Vagina (tissue), 2 donors: ENCODE results near the gene VPS29. TPM values are rescaled to one million over a fixed set of nuclear protein-coding genes. Genes with fewer than 3 reads are reported as not detected.
"Not testable (repeated sequence)": the region's sequence is repeated elsewhere in the genome, so short reads cannot be mapped to it uniquely, and the experiment has no call there.

ENCODE experiments used
- DNase-seq, 2 donors: peaks; one replicate each; pipeline ENCODE4 v3.0.0-alpha.2; 2017; ENCODE audit errors: extremely low spot score in 2 of 2
- H3K27ac ChIP-seq: fragments of 200-600 bp; sonication (generic); one replicate; pipeline ENCODE4 v1.5.1; 2019
- H3K27me3 ChIP-seq: fragments of 200-600 bp; sonication (generic); one replicate; pipeline ENCODE4 v1.5.1; 2019
- H3K36me3 ChIP-seq, 2 donors: fragments of 200-600 bp; sonication (generic); one replicate each; pipeline ENCODE4 v1.5.1; 2017 to 2019
- H3K4me1 ChIP-seq: fragments of 200-600 bp; sonication (generic); one replicate; pipeline ENCODE4 v1.5.1; 2019
- H3K4me3 ChIP-seq, 2 donors: fragments of 200-600 bp; sonication (generic); 1 replicate in 1 of 2; 2 replicates in 1 of 2; pipeline ENCODE4 v1.5.1; 2016 to 2019
- H3K9me3 ChIP-seq: fragments of 200-600 bp; sonication (generic); one replicate; pipeline ENCODE4 v1.5.1; 2019
- POLR2A ChIP-seq, 2 donors: fragments of 450-650 bp; IDR thresholded peaks; one replicate each; pipeline ENCODE4 v1.6.1; 2017; ENCODE audit warnings: antibody characterized with exemption in 2 of 2, mild to moderate bottlenecking in 2 of 2, moderate library complexity in 2 of 2
- POLR2AphosphoS5 ChIP-seq, 2 donors: sonication (generic); formaldehyde crosslinking; IDR thresholded peaks; one replicate each; pipeline ENCODE4 v1.9.0; 2017; ENCODE audit warnings: antibody characterized with exemption in 2 of 2, mild to moderate bottlenecking in 2 of 2, low read depth in 1 of 2; ENCODE audit not compliant: insufficient read depth in 1 of 2
- intact Hi-C: fragments of 100-400 bp; cut with DNase I; formaldehyde crosslinking; loops from one replicate; pipeline ENCODE4 v1.15.1; 2023
- total RNA-seq: library from RNA; depleted of rRNA; stranded (reverse); fragments of >200 nt; gene quantifications from one replicate; pipeline ENCODE4 v1.2.3, GENCODE V29; 2016
- TF ChIP-seq, protein P1 (sequence below), 3 experiments: fragments of 450-650 bp in 2 of 3; fragments of 200-600 bp in 1 of 3; sonication (generic) in 1 of 3; IDR thresholded peaks; one replicate each; pipeline ENCODE4 v1.5.1; 2017 to 2019; ENCODE audit warnings: antibody characterized with exemption in 3 of 3, mild to moderate bottlenecking in 2 of 3, moderate library complexity in 2 of 3

The VPS29 gene
- total RNA-seq, 1 donor from 2014 or later: 74.9 TPM

- Histone ChIP-seq H3K4me1 (peaks cover 30% of the 10 kb centered on the region), H3K36me3 (peaks cover 0 to 20% of the 10 kb centered on the region in 2 donors), H3K27me3 (no peaks in the 10 kb centered on the region), H3K27ac (no peak overlapping the region), H3K9me3 (no peaks in the 10 kb centered on the region), H3K4me3 (peak overlapping the region in 1 of 2 donors; percentile 90)
- DNase-seq: no peak
- TF ChIP-seq POLR2AphosphoS5 (IDR thresholded peaks at IDR 0.05; ENCODE audit: insufficient read depth in 1 of 2, low read depth in 1 of 2) (no peak), POLR2A (IDR thresholded peaks at IDR 0.05) (no peak)
- TF ChIP-seq, protein P1, sequence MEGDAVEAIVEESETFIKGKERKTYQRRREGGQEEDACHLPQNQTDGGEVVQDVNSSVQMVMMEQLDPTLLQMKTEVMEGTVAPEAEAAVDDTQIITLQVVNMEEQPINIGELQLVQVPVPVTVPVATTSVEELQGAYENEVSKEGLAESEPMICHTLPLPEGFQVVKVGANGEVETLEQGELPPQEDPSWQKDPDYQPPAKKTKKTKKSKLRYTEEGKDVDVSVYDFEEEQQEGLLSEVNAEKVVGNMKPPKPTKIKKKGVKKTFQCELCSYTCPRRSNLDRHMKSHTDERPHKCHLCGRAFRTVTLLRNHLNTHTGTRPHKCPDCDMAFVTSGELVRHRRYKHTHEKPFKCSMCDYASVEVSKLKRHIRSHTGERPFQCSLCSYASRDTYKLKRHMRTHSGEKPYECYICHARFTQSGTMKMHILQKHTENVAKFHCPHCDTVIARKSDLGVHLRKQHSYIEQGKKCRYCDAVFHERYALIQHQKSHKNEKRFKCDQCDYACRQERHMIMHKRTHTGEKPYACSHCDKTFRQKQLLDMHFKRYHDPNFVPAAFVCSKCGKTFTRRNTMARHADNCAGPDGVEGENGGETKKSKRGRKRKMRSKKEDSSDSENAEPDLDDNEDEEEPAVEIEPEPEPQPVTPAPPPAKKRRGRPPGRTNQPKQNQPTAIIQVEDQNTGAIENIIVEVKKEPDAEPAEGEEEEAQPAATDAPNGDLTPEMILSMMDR (IDR thresholded peaks at IDR 0.05): no peak
- intact Hi-C loops: no loop called here
Measured at GRCh38 chr12:110466791-110467190, 35.1 kb downstream of the VPS29 start.

- H3K4me3 ChIP-seq, H3K27ac ChIP-seq, H3K27me3 ChIP-seq, H3K9me3 ChIP-seq, DNase-seq, intact Hi-C loops: not testable (repeated sequence)
- peaks cover 0 to 20% of the 10 kb centered on the region in 2 donors for H3K36me3 ChIP-seq
- peaks cover 30% of the 10 kb centered on the region for H3K4me1 ChIP-seq
Measured at GRCh38 chr12:110465765-110466164, 36.1 kb downstream of the VPS29 start.

DNA sequence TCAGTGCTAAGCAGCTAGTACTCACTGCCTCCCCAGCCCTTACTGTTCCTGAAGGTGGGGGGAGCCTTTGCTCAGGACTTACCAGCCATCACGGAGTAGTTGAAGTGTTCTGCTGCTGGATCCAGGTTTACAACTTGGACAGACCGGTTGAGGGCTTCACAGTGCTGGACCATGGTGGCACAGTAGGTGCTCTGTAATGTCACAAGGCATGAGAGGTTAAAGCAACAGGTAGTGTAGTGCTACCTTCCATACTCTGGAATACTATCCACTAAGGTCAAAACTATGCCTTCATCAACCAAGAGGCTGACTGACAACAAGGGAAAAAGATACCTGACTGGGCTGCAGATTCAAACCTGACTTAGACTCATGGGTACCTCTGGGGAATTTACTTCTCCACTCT is 36.9 kb downstream of the VPS29 start:
- no peak for TF ChIP-seq POLR2A (IDR thresholded peaks at IDR 0.05)
- TF ChIP-seq POLR2AphosphoS5 (IDR thresholded peaks at IDR 0.05; ENCODE audit: insufficient read depth in 1 of 2, low read depth in 1 of 2): no peak
- TF ChIP-seq, protein P1 (IDR thresholded peaks at IDR 0.05): no peak
- Histone ChIP-seq H3K27ac (no peak overlapping the region), H3K9me3 (no peaks in the 10 kb centered on the region), H3K4me3 (no peak overlapping the region), H3K4me1 (peaks cover 30% of the 10 kb centered on the region), H3K36me3 (peaks cover 0 to 20% of the 10 kb centered on the region in 2 donors), H3K27me3 (no peaks in the 10 kb centered on the region)
- intact Hi-C loops: no loop called here
- DNase-seq: no peak

- H3K4me3 ChIP-seq, H3K27me3 ChIP-seq, DNase-seq, intact Hi-C loops, H3K27ac ChIP-seq, H3K9me3 ChIP-seq, H3K4me1 ChIP-seq: not testable (repeated sequence)
- H3K36me3 ChIP-seq: peaks cover 0 to 29% of the 10 kb centered on the region in 2 donors
Measured at GRCh38 chr12:110461189-110461588, 40.7 kb downstream of the VPS29 start.

GRCh38 chr12:110458756-110459155 is 43.2 kb downstream of the VPS29 start:
- Histone ChIP-seq H3K4me1 (no peaks in the 10 kb centered on the region), H3K27ac (no peak overlapping the region), H3K9me3 (no peaks in the 10 kb centered on the region), H3K4me3 (no peak overlapping the region), H3K36me3 (peaks cover 0 to 24% of the 10 kb centered on the region in 2 donors), H3K27me3 (no peaks in the 10 kb centered on the region)
- no peak for DNase-seq
- intact Hi-C loops: loop anchor here (10.0 kb wide), 1 partner anchor 46 kb away; the partner anchor contains the start of genes RAD9B and VPS29
- TF ChIP-seq, protein P1 (IDR thresholded peaks at IDR 0.05): no peak
- no peak for TF ChIP-seq POLR2AphosphoS5 (IDR thresholded peaks at IDR 0.05; ENCODE audit: insufficient read depth in 1 of 2, low read depth in 1 of 2)
- TF ChIP-seq POLR2A (IDR thresholded peaks at IDR 0.05): no peak

- TF ChIP-seq POLR2A (IDR thresholded peaks at IDR 0.05) (no peak), POLR2AphosphoS5 (IDR thresholded peaks at IDR 0.05; ENCODE audit: insufficient read depth in 1 of 2, low read depth in 1 of 2) (no peak)
- TF ChIP-seq, protein P1 (IDR thresholded peaks at IDR 0.05): no peak
- Histone ChIP-seq H3K27ac (no peak overlapping the region), H3K9me3 (no peaks in the 10 kb centered on the region), H3K36me3 (peaks cover 0 to 29% of the 10 kb centered on the region in 2 donors), H3K4me3 (no peak overlapping the region), H3K27me3 (no peaks in the 10 kb centered on the region), H3K4me1 (peaks cover 12% of the 10 kb centered on the region)
- DNase-seq: no peak
- intact Hi-C loops: loop anchor here (5.0 to 10.0 kb wide), 2 partner anchors 51 to 149 kb away; partner anchors contain the start of genes RAD9B and VPS29
Measured at GRCh38 chr12:110453569-110454296, 48.2 kb downstream of the VPS29 start.
